ENCODE data around the gene NR5A1. TPM values are rescaled to one million over a fixed set of nuclear protein-coding genes. Genes with fewer than 3 reads are reported as not detected.

NR5A1 gene
- total RNA-seq, 4 donors from 2014 or later: 0.40 TPM; not detected in 3

GRCh38 chr9:124478354-124478753, 28.8 kb downstream of the NR5A1 start:
- no peak for DNase-seq
- 47 to 50% methylated on average over 11 to 12 of the region's 12 CpGs for WGBS, 2 donors

GRCh38 chr9:124477648-124478285, 29.4 kb downstream of the NR5A1 start:
- TF ChIP-seq CTCF (IDR thresholded peaks at IDR 0.05) (no peak), POLR2A (IDR thresholded peaks at IDR 0.05) (no peak)
- intact Hi-C loops (cut with DNase I): no loop called here
- H3K4me3 ChIP-seq (replicated peaks in 1 of 3): no peak overlapping the region
- no peaks in the 10 kb centered on the region for H3K36me3 ChIP-seq
- WGBS, 2 donors: 3 to 17% methylated on average over 4 to 5 of the region's 53 CpGs
- H3K27ac ChIP-seq: no peak overlapping the region
- H3K27me3 ChIP-seq: peaks cover 21% of the 10 kb centered on the region
- no peaks in the 10 kb centered on the region for H3K9me3 ChIP-seq
- H3K4me1 ChIP-seq: peaks cover 0 to 8% of the 10 kb centered on the region in 2 donors
- no peak for DNase-seq

More at GRCh38 chr9:124478354-124478753, 28.8 kb downstream of the NR5A1 start:
- Histone ChIP-seq H3K4me3 (replicated peaks in 1 of 3) (no peak overlapping the region), H3K9me3 (no peaks in the 10 kb centered on the region), H3K27me3 (peaks cover 21% of the 10 kb centered on the region), H3K4me1 (peaks cover 0 to 8% of the 10 kb centered on the region in 2 donors), H3K36me3 (no peaks in the 10 kb centered on the region), H3K27ac (no peak overlapping the region)
- TF ChIP-seq POLR2A (IDR thresholded peaks at IDR 0.05) (no peak), CTCF (IDR thresholded peaks at IDR 0.05) (no peak)
- intact Hi-C loops (cut with DNase I): no loop called here

- Histone ChIP-seq H3K4me3 (replicated peaks in 1 of 3) (no peak overlapping the region), H3K27ac (no peak overlapping the region), H3K9me3 (no peaks in the 10 kb centered on the region), H3K4me1 (peaks cover 0 to 8% of the 10 kb centered on the region in 2 donors), H3K27me3 (peaks cover 21% of the 10 kb centered on the region), H3K36me3 (no peaks in the 10 kb centered on the region)
- intact Hi-C loops (cut with DNase I): no loop called here
- whole genome bisulfite sequencing, 2 donors: 18 to 29% methylated on average over 12 to 15 of the region's 19 CpGs
- DNase-seq: no peak
- no peak for TF ChIP-seq CTCF (IDR thresholded peaks at IDR 0.05)
- TF ChIP-seq POLR2A (IDR thresholded peaks at IDR 0.05): no peak
Observed at GRCh38 chr9:124477211-124477647, 30.0 kb downstream of the NR5A1 start.

GRCh38 chr9:124475868-124476690, 31.1 kb downstream of the NR5A1 start:
- no peak overlapping the region for H3K4me3 ChIP-seq (replicated peaks in 1 of 3)
- H3K9me3 ChIP-seq: no peaks in the 10 kb centered on the region
- no peaks in the 10 kb centered on the region for H3K36me3 ChIP-seq
- whole genome bisulfite sequencing, 2 donors: 78 to 79% methylated on average over 11 to 12 of the region's 14 CpGs
- no peak for DNase-seq
- H3K27ac ChIP-seq: no peak overlapping the region
- no peak for TF ChIP-seq POLR2A (IDR thresholded peaks at IDR 0.05)
- intact Hi-C loops (cut with DNase I): no loop called here
- H3K27me3 ChIP-seq: peaks cover 21% of the 10 kb centered on the region
- H3K4me1 ChIP-seq: peaks cover 0 to 8% of the 10 kb centered on the region in 2 donors

GRCh38 chr9:124475158-124475867, 31.9 kb downstream of the NR5A1 start:
- peaks cover 0 to 8% of the 10 kb centered on the region in 2 donors for H3K4me1 ChIP-seq
- 63 to 71% methylated on average over 9 to 10 of the region's 21 CpGs for WGBS, 2 donors
- no peak for TF ChIP-seq CTCF (IDR thresholded peaks at IDR 0.05)
- peaks cover 21% of the 10 kb centered on the region for H3K27me3 ChIP-seq
- H3K9me3 ChIP-seq: no peaks in the 10 kb centered on the region
- no peak overlapping the region for H3K4me3 ChIP-seq (replicated peaks in 1 of 3)
- no peak overlapping the region for H3K27ac ChIP-seq
- DNase-seq: no peak
- no peaks in the 10 kb centered on the region for H3K36me3 ChIP-seq
- intact Hi-C loops (cut with DNase I): no loop called here

Measured in thyroid gland (tissue), 4 donors.